GM18499 (cell line): ENCODE results near the gene GGT6.

ENCODE experiments used
- ATAC-seq: cut with Tn5 transposase; IDR thresholded peaks from one replicate; pipeline ENCODE4 v1.9.1; 2021; ENCODE audit warnings: moderate number of reproducible peaks; ENCODE audit not compliant: insufficient read depth, unreplicated experiment

The GGT6 gene

DNA sequence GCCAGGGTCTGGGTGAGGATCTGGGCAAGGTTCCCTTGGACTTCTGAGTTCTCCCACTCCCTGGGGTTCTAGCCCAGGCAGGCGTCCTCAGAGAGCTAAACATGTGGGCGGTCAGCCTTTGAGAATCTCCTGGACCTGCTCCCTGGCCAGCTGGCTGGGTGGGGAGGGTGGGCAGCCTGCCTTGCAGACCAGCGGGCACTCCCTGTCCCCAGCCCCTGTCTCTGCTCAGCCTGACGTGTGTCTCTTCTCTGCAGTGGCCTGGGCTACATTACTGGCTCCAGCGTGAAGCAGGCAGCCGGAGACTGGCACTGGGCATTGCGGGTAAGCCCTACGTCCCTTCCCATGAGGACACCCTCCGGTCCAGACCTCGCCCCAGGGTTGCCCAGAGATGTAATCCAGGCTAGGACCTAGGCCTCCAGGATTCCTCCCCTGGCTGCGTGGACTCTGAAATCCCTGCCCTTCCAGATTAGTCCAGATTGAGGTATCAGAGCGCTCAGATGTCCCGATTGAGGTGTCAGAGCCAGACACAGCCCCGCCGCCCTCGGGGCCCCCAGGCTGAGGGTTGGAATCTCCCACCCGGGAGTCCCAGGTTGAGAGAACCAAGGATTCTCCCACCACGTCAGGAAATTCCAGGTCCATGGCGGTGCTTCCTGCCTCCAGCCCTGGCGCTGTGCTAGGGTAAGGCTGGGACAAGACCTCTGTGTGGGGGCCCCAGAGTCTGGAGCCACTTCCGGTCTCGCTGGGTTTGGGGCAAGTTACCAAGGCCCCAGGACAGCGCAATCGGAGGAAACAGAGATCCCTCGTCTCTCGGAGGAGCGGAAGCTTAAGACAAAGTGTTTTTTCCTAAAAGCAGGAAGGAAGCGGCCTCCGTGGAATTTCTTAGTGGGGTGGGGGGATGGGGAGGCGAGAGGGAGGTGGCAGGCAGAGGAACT, 29.3 kb downstream of the GGT6 start:
- ATAC-seq = no peak

DNA sequence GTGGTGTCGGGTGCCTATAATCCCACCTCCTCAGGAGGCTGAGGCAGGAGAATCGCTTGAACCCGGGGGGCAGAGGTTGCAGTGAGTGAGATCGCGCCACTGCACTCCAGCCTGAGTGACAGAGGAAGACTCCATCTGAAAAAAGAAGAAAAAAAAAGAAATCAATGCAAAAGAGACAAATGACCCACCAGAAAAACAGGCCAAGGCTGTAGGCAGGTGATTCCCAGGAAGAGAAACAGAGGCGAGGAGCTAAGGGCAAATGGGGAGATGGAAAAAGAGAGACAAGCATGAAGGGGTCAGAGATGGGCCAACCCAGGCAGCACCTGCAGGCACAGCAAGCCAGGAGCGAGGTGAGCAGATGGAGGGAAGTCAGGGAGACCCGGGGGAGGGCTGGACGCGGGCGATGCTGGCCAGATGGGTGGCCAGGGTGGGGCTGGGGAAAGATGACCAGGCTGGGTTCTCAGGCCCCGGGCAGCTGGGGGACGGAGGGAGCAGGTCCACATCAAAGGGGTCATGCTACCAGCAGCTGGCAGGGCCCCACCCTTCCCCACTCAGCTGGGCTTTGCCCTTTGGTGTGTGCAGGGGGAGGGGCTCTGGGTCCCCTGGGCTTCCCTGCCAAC, 30.7 kb downstream of the GGT6 start:
- no peak for ATAC-seq

DNA sequence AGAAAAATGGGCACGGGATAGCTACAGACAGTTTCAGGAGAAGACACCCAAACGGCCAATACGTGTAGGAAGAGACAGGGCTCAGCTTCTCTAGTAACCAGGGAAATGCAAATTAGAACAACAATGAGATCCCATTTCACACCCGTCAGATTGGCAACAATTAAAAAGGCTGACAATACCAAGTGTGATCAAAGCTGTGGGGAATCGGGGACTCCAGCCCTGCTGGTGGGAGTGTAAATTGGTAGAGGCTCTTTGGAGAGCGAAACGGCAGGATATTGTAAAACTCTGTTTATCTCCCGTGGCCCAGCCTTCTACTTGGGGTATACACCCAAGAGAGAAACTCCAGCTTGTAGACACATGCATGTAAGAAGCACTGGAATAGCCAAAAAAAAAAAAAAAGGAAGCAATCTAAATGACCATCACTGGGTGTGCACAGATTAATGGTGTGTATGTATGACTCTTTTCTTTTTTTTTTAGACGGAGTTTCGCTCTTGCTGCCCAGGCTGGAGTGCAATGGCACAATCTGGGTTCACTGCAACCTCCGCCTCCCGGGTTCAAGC, 32.7 kb downstream of the GGT6 start:
- ATAC-seq = no peak

DNA sequence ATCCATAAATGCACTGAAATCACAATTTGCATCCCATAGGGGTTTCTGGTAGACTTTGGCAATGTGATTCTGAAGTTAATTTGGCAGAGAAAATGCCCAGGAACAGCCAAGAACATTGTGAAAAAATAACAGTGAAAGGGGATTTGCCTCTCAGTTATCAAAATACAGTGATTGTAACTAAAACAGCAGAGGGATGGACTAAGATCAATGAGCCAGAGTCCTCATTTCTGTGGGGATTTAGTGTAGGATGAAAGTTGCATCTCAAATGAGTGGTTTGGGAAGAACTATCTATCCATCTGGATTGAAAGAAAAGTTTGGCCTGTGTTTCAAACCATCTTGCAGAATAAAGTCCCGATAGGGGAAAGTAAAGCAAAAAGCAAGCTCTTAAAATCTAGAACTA, 33.2 kb downstream of the GGT6 start:
- no peak for ATAC-seq

DNA sequence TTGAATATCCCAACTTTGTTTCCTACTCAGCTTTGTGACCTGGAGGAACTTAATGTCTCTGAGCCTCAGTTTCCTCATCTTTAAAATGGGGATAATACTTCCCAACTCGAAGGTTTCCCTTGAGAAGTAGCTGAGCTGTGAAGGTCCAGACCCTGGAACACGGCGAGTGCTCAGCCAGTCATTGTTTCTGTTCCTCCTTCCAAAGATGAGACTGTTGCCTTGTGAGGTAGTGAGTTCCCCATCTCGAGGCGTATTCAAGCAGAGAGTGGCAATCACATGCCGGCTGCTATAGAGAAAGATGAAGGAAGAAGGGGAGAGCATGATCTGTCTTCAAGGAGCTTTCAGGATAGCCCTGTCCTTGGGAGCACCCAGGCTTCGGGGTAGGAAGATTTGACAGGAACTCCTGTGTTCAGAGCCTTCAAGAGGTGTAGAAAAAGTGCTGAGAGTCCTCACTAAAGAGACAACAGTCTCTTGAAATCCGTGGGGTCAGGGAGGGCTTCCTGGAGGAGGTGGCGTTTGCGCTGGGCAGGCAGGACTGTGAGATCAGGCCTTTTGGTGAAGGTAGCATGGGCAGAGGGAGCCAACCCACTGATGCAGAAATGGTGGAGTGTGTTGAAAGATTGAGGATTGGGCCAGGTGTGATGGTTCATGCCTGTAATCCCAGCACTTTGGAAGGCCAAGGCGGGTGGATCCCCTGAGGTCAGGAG, 34.5 kb downstream of the GGT6 start:
- no peak for ATAC-seq

DNA sequence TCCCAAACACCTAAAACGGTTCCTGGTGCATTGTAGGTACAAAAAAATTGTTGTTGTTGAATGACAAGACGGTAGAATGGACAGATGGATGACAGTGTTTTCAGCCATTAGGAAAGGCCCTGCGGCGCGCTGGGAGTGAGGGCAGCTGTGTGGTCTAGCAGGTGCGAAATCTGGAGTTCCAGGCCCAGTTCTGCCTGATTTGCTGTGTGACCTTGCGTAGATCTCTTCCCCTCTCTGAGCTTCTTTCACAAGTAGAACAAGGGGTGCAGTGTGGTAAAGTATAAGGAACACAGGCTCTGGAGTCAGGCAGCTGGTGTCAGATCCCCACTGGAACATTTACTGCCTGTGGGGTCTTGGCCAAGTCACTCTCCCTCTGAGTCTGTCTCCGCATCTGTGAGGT, 36.4 kb downstream of the GGT6 start:
- no peak for ATAC-seq

DNA sequence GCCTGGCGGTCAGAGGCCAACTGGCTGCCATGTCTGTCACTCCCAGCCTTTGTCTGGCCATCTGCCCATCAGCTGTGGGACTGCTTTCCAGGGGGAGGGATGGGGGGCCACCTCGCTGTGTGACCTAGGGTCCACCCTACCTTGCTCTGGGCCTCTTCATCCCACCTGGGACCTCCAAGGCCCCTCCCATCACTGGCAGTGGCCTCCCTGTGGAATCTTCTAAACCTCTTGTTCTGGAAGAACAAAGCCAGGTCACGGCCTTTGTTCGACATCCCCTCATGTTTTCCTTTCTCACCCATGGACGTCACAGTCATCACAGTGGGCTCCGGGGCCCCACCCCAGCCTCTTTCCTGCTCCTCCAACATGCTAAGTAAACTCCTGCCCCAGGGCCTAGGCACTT, 37.7 kb downstream of the GGT6 start:
- ATAC-seq = no peak

DNA sequence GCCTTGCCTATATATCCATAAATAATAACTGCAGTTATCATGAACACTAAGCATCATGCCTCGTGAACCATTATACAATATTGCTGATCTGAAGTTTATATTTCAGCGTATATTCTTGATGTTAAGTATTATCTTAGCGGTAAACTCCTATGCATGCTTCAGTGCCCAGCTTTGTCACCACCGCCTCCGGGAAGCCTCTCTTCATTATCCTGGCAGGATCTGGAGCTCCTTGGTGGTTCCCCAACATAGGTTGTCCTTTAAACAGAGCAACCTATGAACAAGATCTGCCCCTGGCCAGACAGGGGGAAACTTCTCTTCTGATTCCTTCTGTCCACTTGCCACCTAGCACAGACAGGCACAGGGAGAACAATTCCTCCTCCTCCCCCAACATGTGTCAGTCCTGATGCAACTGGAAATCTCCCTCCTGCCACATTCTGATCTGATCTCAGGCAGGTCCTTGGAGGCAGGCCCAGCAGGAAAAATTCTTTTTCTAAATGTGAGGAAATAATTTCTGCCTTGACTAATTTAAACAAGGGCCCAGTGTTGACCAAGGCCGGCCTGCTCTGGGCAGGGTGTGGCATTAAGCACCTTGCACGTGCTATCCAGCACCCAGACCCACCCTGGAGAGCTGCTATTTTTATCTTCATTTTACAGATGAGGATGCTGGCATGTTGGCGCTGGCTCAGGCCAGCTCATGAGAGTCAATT, 39.3 kb downstream of the GGT6 start:
- ATAC-seq = no peak

DNA sequence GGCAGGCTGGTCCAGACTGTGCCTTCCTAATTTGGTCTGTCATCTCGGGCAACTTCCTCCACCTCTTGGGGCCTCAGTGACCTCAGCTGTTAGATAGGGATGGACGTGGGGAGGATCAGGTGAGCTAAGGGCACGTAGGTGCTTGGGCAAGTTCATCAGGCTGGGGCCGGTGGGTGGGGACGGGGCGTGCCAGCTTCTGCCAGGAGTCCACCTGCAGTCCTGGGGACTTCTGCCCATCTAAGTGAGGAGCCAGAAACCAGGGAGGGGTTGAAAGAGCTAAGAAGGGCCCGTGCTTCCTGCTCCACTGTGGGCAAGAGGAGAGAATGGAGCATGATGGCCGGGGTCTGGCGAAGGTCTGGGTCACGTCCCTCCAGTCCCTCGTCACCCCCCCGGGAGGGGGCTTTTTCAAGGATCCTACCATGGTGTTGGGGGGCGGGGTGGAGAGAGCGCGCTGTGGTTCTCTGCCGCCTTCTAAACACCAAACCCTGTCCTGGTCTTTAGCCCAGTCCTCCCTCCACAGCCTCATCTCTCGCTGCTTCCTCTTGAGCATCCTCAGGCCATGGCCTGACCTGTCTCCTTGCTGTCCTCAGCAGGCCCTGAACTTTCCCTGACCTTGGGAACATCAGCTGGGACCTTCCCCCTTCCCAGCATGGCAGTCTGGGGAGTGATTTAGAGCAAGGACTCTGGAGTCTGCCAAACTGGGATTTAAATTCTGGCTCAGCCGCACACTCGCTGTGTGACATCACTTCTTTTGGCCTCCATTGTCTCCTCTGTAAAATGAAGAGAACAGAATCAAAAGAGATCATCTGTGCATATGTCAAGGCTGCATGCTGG, 40.1 kb downstream of the GGT6 start:
- no peak for ATAC-seq

DNA sequence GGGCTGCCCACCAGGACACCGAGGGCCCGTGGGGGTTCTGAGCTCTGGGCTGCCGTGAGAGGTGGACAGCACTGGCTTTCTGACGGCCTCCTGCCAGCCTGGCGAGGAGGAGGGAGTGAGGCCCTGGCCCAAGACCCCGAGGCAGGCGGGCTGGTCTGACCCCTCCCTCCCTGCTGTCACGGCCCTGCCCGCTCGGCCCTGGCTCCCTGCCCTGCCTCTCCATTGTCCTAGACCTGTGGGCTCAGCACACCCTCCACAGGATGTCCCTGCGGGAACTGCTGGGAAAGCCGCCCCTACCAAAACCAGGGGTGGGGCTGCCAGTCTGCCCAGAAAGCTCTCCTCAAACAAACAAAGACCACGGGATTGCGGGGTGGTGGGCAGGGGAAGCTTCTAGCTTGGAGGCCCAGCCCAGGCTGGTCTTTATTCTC, 41.0 kb downstream of the GGT6 start:
- no peak for ATAC-seq

DNA sequence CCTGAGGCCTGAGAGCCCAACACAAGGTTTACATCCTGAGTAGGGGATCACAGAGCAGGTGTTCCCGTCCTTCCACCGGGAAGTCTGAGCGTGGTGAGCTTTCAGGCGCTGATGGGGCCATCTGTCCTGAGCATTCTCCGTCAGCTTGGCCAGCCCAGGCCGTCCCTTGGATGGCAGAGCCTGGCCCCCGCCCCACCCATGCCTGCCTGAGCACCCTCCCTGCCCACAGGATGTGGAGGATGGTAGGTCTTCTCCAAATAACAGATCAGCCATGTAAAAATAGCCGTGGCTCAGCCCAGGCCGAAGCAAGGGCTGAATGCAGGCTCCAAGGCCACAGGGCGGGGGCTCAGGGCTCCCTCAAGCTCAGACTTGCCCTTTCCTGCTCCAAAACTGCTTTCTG, 41.5 kb downstream of the GGT6 start:
- ATAC-seq = no peak

DNA sequence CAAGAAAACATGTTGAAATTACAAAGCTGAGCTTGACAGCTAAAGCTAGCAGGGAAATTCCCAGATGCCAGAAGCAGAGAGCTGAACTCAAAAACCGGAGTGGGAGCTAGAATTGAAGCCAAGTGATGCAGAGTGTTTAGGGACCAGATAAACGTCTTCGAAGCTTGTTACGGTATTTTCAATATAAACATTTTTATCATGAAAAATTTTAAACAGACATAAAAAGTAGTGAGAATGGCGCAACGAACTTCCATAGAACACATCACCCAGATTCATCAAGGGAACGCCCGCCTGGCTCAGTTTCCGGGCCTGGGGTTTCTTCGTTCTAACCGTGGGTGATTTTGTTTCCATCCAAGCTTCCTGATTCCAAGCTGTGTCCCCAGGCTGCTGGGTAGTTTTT, 43.6 kb downstream of the GGT6 start:
- ATAC-seq = no peak

DNA sequence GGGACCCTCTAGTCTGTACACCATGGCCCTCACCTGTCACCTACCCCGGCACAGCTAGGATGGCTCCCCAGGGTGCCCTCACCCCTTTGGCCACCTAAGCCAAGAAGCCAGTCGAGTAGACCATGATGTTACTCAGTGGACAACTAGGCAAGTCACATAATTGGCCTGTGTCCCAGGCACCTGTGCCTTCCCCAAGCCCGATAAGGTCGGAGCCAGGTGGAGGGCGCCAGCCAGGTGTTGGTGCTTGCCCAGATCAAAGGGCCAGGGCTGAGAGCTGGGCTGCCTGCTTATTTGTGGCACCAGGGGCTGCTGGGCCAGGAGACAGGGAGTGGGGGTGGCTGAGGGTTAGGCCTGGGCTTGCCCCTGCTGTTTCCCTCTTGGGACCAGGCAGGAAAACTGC, 44.9 kb downstream of the GGT6 start:
- no peak for ATAC-seq

DNA sequence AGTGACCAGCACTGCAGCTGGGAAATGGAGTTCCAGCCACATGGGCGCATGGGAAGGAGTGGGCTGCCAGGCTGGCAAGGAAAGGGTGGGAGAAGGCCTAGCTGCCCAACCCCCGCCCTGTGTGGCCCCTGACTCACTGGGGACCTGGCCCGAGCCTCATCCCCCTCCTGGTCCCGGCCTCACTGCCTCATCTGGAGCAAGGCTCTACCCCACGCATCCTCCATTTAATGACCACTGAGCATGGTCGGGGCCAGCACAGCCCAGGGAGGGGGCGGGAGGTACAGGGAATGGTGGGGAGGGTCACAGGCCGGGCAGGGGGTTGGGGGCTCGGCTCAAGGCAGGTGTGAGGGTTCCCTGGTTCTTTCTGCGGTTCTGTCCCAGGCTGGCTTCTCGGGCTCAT, 45.6 kb downstream of the GGT6 start:
- ATAC-seq = no peak

DNA sequence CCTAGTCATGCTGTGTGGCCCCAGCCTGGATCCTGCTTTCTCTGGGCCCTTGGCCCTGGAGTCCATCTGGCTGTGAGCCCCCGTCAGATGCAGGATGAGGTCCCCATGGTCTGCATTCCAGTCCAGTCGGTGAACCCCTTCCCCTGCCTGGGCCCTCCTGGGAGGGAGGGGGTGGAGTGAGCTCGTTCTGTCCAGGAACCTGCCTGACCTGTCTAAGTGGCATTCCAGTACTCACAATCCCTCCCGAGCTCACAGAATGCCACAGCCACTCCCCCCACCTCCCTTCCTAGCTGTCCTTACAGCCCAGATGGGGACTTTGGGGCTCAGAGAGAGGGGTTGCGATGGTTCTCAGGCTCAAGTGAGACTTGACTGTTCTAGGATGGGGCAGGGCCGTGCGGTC, 46.2 kb downstream of the GGT6 start:
- ATAC-seq = no peak

DNA sequence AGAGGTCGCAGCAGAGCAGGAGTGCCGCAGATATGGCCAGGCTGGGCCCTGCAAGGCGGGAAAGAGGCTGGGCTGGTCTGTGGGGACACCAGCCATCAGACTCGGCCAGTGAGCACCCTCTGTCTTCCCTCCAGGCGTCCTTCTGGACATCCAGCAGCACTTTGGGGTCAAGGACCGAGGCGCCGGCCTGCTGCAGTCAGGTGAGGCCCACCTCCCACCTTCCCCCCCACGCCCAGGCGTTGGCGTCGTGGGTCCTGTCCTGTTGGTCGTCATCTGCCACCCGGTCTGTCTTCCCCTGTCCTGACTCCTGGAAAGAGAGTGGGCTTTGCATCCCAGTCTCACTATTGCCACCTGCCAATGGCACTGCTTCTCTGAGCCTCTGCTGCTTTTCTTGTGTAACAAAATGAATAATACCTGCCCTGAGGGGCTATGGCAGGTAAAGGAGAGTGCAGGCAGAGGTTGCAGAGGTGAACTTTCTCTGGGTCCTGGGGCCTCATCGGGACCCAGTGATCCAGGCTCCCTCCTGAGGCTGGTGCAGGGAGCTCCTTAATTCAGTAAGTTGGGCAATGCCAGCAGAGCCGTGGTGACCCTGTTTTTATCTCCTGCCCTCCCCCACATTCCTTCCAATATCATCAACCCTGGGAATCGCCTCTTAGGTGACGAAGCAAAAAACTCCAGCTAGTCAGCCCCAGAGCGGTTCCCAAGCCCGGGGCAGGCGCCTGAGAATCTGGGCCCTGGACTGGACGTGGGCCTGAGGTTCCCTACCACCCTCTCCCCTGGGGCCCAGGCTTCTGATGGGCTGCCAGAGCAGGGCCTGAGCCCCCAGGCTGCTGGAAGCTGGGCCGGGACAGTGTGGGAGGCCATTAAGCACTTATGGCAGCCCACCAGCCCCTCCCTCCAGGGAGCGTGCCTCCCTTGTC, 47.0 kb downstream of the GGT6 start:
- no peak for ATAC-seq

DNA sequence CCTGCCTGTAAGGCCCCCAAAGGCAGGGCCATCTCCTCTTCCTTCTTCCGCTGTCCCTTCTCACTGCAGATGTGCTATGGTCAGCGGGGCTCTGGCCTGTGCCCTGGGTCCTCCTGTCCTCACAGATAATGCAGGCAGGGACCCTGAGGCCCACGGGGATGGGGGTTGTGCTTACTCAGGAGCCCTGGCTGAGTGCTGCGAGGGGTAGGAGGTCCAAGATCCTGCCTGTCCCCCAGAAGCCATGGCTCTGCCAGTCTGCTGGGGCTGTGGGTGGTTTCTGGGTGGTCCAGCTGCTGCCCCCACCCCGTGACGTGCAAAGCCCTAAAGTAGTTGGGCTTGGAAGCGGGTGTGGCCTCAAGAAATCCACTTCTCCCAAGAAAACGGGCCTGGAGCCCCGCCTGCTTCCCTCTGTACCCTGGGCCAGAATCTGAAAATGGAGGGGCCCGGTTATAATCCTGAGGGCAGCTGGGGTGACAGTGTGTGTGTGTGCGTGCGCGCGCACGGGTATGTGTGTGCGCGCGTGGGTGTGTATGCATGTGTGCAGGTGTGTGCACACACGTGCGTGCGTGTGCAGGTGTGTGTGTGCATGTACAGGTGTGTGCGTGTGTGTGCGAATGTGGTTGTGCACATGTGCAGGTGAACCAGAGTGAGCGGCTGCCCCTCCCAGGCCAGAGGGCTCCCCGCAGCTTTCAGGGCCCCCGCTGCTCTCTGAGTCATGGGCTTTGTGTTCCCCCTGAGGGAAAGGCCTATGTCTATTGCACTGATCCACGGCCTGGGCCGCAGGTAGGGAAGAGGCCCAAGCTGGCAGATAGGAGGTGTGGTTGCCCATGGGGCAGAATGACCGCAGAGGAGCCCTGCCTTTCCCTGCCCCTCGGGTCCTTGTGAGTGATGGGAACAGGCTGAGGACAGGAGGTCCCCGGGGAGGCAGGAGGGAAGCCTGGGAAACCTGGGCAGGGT, 47.9 kb downstream of the GGT6 start:
- no peak for ATAC-seq
